Activated CD8-positive, alpha-beta memory T cell treated with anti-CD3 and anti-CD28 coated beads for 36 hours (primary cell): ENCODE data around the gene PALLD. TPM values are rescaled to one million over a fixed set of nuclear protein-coding genes. Genes with fewer than 3 reads are reported as not detected.

ENCODE experiments used
- CTCF ChIA-PET: fragments of 350-600 bp; sonication (Branson Sonifier 250); formaldehyde crosslinking; loops from one replicate; lab custom pipeline; 2021; ENCODE audit warnings: antibody characterized with exemption; lab: Charles Lee
- POLR2A ChIA-PET: fragments of 350-600 bp; sonication (Branson Sonifier 250); formaldehyde crosslinking; loops from one replicate; lab custom pipeline; 2021; ENCODE audit warnings: antibody characterized with exemption; lab: Charles Lee
- total RNA-seq, 2 experiments: library from RNA; stranded (reverse); gene quantifications; one replicate each; pipeline ENCODE4 v1.2.3, GENCODE V29; 2021

PALLD gene
- total RNA-seq, 2 experiments from 2014 or later: 0.69 to 0.84 TPM

GRCh38 chr4:168519576-168519975 is 22.7 kb downstream of the PALLD start:
- ChIA-PET CTCF (no interaction called here), POLR2A (interaction anchor here (0.6 kb wide), 1 partner anchor 21 kb away, joined by 6 read pairs; no protein-coding TSS in a partner anchor)

DNA sequence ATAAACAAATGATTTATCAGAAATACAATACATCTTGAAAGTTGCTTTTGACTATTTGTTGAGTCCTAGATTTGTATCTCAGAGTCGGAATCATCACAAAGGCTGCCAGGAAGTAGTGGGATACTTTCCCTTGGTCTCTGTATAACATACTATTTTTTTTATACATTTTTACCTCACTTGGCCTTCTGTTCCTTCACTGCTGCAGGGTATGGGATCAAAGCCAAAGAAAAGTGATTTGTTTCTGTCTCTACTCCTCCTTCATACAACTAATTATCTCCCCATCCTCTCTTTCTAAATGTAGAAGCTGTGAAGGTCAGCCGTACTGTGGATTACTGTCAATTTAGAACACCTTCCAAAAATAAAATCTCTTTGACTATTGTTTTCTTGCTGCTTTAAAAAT is 24.9 kb downstream of the PALLD start:
- ChIA-PET CTCF (no interaction called here), POLR2A (no interaction called here)

DNA sequence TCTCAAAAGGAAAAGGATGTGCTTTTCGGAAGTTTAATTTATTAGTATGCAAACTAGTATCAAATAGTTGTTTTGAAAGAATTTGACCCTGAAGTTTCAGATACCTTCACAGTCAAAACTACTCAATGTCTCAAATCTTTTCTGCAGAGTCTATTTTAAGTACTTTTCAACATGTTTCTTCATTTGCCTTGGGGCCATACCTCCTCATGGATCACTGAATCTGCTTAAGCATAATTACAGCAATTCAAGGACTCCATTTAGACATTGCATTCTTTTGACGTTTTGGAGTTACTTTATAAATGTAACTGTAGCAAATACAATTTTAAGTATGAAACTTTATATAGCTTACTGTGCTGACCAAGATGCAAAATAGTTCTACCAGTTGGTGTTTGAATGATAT is 25.5 kb downstream of the PALLD start:
- POLR2A ChIA-PET: no interaction called here
- CTCF ChIA-PET: no interaction called here

DNA sequence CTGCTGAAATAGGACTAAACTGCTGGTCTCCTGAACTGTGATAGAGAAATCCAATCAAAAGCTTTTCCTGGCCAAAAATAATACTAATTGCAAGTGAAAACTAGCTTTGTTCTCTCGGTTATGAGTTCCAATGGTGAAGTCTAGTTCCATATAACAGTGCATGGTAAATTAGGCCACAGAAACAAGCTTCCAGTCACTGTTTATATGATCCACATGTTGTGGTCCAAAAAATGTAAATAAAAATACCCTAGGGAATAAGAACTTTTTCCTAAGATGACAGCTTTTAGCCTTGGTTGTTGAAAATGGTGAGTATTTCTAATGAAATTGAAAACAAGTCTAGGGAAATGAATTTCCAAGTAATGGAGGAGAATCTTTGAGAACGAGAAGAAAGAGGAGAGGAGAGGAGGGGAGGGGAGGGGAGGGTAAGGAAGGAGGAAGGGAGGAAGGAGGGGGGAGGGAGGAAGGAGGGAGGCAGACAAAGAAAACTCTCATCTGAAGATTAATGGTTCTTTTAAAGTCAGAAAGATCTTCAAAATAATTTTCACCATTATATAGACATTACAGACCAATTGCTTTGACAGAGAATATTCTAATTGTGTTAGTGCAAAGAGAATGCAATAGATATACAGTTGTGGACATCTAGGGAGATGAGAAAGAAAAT is 26.1 kb downstream of the PALLD start:
- CTCF ChIA-PET: no interaction called here
- POLR2A ChIA-PET: no interaction called here

GRCh38 chr4:168524006-168524405 is 27.2 kb downstream of the PALLD start:
- ChIA-PET CTCF (no interaction called here), POLR2A (no interaction called here)

- ChIA-PET POLR2A (no interaction called here), CTCF (no interaction called here)
Observed at GRCh38 chr4:168524897-168525296, 28.0 kb downstream of the PALLD start.

- POLR2A ChIA-PET: no interaction called here
- CTCF ChIA-PET: no interaction called here
Observed at GRCh38 chr4:168527560-168527959, 30.7 kb downstream of the PALLD start.

DNA sequence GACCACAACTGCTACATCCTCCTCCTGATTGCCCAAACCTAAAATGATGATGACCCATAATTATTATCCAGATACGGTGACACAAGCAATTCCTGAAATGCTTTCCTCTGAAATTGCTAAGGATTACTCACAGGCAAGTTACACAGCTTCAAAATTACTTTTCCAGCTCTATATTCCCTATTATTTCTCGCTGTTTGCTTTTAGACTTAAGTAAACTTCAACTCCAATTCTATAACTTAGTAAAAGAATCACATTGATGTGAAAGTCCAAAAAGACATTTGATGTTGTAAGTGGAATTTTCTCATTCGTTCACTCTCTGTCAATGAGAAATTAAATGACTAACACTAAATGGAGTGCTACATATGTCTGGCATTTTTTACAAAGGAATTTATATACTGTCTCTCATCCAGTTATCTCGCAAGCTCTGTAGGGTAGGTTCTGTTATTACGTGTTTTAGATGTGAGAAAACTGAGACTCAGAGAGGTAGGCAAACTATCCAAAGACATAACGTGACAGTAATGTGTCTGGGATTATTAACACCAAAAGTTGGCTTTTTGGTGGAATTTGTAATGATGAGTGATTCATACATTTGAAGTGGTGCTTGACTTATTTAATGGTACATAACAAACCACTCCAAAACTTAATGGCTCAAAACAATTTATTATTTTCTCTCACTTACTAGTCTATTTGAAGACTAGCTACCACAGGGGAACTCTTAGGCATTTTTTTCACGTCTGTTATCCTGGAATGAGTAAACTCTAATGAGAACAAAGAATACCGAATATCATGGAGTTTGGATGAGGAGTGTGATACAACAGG is 31.5 kb downstream of the PALLD start:
- POLR2A ChIA-PET: no interaction called here

DNA sequence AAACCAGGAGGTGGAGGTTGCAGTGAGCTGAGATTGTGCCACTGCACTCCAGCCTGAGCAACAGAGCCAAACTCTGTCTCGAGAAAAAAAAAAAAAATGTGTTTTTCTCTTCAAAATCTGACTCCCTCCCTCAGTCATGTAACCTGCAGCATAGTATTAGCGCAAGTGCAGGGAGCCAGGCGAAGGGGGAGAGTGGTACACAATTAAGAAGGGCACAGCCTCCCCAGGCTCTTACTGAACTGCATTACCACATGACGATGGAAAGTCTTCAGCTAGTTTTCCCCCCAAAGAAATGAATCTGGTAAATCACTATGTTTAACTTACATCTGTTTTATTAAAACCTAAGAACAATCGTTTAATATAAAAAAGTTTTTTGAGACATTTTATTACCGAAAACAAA is 32.4 kb downstream of the PALLD start:
- ChIA-PET CTCF (interaction anchor here (0.6 kb wide), 1 partner anchor 259 kb away, joined by 3 read pairs; no protein-coding TSS in a partner anchor), POLR2A (no interaction called here)

More for the DNA sequence above, 31.5 kb downstream of the PALLD start:
- CTCF ChIA-PET: no interaction called here

GRCh38 chr4:168531305-168531704 is 34.5 kb downstream of the PALLD start:
- CTCF ChIA-PET: no interaction called here
- POLR2A ChIA-PET: no interaction called here

- ChIA-PET CTCF (no interaction called here), POLR2A (interaction anchor here (0.5 kb wide), 1 partner anchor 476 kb away, joined by 4 read pairs; the partner anchor contains the start of gene CBR4)
Observed at GRCh38 chr4:168534535-168534934, 37.7 kb downstream of the PALLD start.

DNA sequence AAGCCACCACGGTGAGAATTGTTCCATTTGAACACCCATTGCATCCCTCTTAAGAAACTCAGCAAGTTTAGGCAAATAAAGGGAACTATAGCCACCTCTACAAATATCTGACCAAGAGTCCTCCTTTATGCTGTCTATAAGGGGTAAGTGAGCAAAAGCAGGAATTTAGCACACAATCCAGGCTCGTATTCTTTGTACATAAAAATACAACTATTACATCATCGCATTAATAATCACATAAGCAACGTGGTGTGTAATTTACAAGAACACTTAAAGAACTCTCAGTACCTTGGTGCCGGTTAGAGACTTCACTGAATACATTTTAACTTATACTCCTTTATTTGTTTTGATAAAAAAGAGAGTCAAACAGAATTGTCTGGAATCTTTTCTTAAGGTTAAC is 38.8 kb downstream of the PALLD start:
- POLR2A ChIA-PET: no interaction called here

GRCh38 chr4:168536448-168536847 is 39.6 kb downstream of the PALLD start:
- POLR2A ChIA-PET: no interaction called here
- CTCF ChIA-PET: no interaction called here

More for the DNA sequence above, 38.8 kb downstream of the PALLD start:
- CTCF ChIA-PET: no interaction called here

DNA sequence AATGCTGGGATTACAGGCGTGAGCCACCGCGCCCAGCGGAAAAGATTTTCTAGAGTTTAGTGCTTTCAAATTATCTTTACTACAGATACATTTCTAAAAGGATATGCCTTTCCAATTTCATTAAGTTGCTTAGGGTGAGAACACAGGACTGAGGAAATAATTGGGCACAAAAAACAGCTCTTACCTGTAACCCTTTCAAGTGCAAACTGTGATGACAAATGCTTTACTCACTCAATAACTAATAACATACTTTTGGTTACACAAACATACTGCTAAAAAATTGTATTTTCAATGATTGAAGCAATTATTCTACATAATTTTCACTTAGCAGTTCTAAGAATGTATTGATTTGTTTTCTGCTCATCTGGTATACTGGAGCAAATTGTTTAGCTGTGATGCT is 40.2 kb downstream of the PALLD start:
- ChIA-PET CTCF (no interaction called here), POLR2A (no interaction called here)

- CTCF ChIA-PET: no interaction called here
- POLR2A ChIA-PET: no interaction called here
Observed at GRCh38 chr4:168537571-168537970, 40.7 kb downstream of the PALLD start.

- ChIA-PET POLR2A (no interaction called here), CTCF (no interaction called here)
Observed at GRCh38 chr4:168538632-168539031, 41.8 kb downstream of the PALLD start.

DNA sequence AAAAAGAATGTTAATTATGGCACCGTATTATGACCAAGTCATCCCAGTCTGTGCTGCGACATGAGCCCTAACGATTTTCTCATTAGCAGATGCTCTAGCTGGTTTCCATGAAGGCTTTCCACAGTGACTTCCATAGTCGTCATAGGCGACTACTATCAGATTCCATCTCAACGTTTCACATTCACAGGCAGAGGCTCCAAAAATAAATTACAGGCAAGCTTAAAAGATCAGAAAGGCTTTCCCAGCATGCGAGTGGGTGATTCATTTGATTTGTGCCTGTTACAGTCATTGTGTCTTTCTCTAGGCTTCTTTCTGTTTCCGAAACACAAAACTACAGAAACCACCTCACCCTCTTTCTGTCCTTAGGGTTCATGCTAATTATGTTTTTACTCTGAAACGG is 43.2 kb downstream of the PALLD start:
- POLR2A ChIA-PET: no interaction called here
- CTCF ChIA-PET: no interaction called here

GRCh38 chr4:168540503-168541265 is 43.8 kb downstream of the PALLD start:
- POLR2A ChIA-PET: interaction anchor here (0.8 kb wide), 1 partner anchor 21 kb away, joined by 5 read pairs; no protein-coding TSS in a partner anchor
- CTCF ChIA-PET: no interaction called here

GRCh38 chr4:168541266-168541953 is 44.6 kb downstream of the PALLD start:
- CTCF ChIA-PET: no interaction called here
- POLR2A ChIA-PET: interaction anchor here (0.8 kb wide), 1 partner anchor 20 kb away, joined by 5 read pairs; no protein-coding TSS in a partner anchor
